MV-4-11 (cell line): ENCODE results near the gene LILRA5.
"Not testable (repeated sequence)": the region's sequence is repeated elsewhere in the genome, so short reads cannot be mapped to it uniquely, and the experiment has no call there.

ENCODE experiments used
- DNase-seq: peaks from one replicate; lab custom pipeline; 2025; lab: John Stamatoyannopoulos, UW

The LILRA5 gene

DNA sequence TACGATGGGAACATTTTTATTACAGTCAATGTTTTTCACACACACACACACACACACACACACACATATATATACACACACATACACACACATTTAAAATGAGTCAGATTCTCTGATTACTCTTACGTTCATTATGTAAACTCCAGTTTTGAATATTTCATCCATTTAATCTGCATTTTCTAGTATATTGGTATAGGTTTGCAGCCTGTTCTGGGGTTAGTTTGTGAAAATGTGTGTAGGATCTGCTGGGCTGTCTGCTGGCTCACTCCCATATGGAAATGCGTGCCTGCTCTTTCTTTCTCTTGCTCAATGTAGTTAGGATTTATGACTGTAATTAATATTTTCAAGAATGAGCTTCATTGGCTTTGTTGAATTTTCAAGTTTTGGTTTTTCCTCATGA is 39.1 kb downstream of the LILRA5 start:
- DNase-seq, result no peak

DNA sequence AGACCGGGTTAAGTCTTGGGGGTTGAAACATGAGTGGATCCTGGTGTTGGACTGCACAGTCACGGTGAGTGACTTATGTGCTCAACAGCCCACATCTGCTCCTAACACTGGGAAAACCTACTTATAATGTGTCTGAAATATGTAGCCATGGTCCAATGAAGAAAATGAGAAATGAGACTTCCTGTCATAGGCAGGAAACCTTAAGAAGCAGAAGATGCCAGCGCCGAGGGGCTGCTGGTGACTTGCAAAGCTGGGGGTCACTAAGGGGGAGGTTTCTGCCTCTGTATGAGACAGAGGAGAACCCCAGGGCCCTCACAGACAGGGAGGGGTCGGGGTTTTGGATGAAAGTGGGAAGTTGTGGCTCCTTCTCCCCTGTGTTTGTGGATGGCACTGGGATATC is 40.8 kb downstream of the LILRA5 start:
- not testable (repeated sequence) for DNase-seq

GRCh38 chr19:54271587-54271986 is 41.4 kb downstream of the LILRA5 start:
- DNase-seq, result peak; percentile 29

- DNase-seq, result peak; percentile 81
Measured at GRCh38 chr19:54271106-54271505, 41.9 kb downstream of the LILRA5 start.

GRCh38 chr19:54268936-54269335 is 44.0 kb downstream of the LILRA5 start:
- DNase-seq, result no peak

DNA sequence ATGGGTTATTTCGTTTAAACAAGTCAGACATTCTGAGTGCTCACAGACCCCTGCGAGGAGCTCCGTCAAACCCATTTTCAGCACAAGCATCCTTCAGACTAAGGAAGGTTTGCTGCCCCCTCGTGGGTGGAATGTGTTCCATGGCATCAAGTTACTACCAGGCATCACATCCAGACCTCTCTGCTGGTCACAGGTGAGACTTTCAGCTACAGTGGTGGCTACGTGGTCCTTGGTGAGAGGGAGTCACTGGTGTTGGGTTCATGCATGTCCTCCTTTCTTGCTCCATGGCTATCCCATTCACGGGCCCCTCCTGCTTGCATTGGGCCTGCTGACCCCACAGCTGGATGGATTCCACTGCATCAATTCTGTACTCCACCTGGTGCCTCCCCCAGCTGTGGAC is 46.8 kb downstream of the LILRA5 start:
- DNase-seq, result peak; percentile 66

GRCh38 chr19:54262470-54262869 is 50.5 kb downstream of the LILRA5 start:
- DNase-seq, result no peak

- no peak for DNase-seq
Measured at GRCh38 chr19:54262066-54262465, 50.9 kb downstream of the LILRA5 start.

DNA sequence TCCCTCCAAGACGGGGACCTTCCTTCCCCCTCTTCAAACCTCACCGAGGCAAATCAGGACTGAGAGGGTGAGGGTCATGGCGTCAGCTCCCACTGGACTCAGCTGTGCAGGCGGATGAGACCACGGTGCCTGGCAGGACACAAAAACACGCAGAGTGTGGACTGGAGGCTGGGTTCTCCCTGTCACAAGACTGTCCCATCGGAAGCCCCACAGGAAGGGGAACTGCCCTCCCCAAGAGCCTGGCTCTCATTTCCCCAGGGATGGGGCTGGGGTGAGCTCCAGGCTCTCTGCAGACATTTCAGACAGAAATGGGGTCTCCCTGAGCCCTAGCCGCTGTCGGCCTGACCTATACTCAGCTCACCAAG is 55.9 kb downstream of the LILRA5 start, which contains the start of gene LILRB5:
LILRB5 (minus strand) TSS at position 158 of the 365 bp plus-strand sequence; CDS start at position 78, 80 bp downstream.
- no peak for DNase-seq
